WTC11 (cell line): ENCODE results near the gene PRTN3.

ENCODE experiments used
- JUN ChIP-seq: sonication (generic); formaldehyde crosslinking; IDR thresholded peaks from 2 replicates; pipeline ENCODE4 v1.8.0; 2023; ENCODE audit warnings: mild to moderate bottlenecking, missing genetic modification reagents
- MYBL2 ChIP-seq: sonication (generic); formaldehyde crosslinking; IDR thresholded peaks from 2 replicates; pipeline ENCODE4 v1.8.1; 2023; ENCODE audit warnings: mild to moderate bottlenecking, moderate library complexity, missing genetic modification reagents
- NFYB ChIP-seq: sonication (generic); formaldehyde crosslinking; conservative IDR thresholded peaks from 2 replicates; pipeline ENCODE4 v1.8.0; 2022; ENCODE audit warnings: low read depth, missing genetic modification reagents
- TEAD4 ChIP-seq: sonication (generic); formaldehyde crosslinking; IDR thresholded peaks from 2 replicates; pipeline ENCODE4 v1.8.0; 2022; ENCODE audit warnings: mild to moderate bottlenecking, missing genetic modification reagents
- TF ChIP-seq, protein P1 (sequence below): fragments of 200-600 bp; IDR thresholded peaks from 2 replicates; pipeline ENCODE4 v1.8.0; 2022; ENCODE audit warnings: antibody characterized with exemption
- TF ChIP-seq, protein P2 (sequence below): sonication (generic); formaldehyde crosslinking; IDR thresholded peaks from 2 replicates; pipeline ENCODE4 v1.8.0; 2022; ENCODE audit warnings: mild to moderate bottlenecking, missing genetic modification reagents
- TF ChIP-seq, protein P3 (sequence below): fragments of 250-450 bp; sonication (Bioruptor Pico); IDR thresholded peaks from 2 replicates; pipeline ENCODE4 v1.9.0; 2021; ENCODE audit warnings: moderate library complexity, mild to moderate bottlenecking, inconsistent platforms, borderline replicate concordance
- TF ChIP-seq, protein P4 (sequence below): sonication (generic); formaldehyde crosslinking; IDR thresholded peaks from 2 replicates; pipeline ENCODE4 v1.8.0; 2022; ENCODE audit warnings: mild to moderate bottlenecking, missing genetic modification reagents
- TF ChIP-seq, protein P5 (sequence below): sonication (generic); formaldehyde crosslinking; IDR thresholded peaks from 2 replicates; pipeline ENCODE4 v1.8.1; 2022; ENCODE audit warnings: mild to moderate bottlenecking, moderate library complexity, missing genetic modification reagents
- TF ChIP-seq, protein P6 (sequence below): sonication (generic); formaldehyde crosslinking; IDR thresholded peaks from 2 replicates; pipeline ENCODE4 v1.8.1; 2023; ENCODE audit warnings: mild to moderate bottlenecking, missing genetic modification reagents, borderline replicate concordance
- TF ChIP-seq, protein P7 (sequence below): sonication (generic); formaldehyde crosslinking; conservative IDR thresholded peaks from 2 replicates; pipeline ENCODE4 v1.8.1; 2022; ENCODE audit warnings: mild to moderate bottlenecking, missing genetic modification reagents

DNA sequence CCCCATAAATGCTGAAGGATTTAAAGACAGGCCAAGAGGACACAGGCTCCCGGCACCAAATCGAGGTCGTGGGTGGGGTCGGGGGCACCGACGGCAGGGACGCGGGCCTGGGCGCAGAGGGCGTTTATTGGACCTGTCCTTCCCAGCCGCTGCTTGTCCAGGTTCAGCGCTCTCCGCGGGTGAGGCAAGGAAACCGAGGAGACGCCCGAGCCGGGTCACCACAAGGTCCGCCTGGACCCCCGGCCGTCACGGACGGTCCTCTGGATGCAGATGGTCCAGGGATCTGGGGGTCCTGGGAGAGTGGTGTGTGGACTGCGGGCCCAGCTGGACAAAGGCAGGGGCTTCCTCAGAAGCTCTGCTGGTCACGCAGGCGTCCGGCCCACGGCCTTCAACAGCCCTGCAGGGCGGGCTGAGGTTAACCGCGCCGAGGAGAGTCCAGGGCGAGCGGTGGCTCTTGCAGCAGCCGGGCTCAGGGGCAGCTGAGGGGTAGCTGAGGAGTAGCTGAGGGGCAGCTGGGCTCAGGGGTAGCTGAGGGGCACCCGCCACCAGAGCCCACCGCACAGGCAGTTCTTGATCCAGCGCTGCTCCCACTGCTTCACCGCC is 27.2 kb downstream of the PRTN3 start:
- TF ChIP-seq, protein P1, sequence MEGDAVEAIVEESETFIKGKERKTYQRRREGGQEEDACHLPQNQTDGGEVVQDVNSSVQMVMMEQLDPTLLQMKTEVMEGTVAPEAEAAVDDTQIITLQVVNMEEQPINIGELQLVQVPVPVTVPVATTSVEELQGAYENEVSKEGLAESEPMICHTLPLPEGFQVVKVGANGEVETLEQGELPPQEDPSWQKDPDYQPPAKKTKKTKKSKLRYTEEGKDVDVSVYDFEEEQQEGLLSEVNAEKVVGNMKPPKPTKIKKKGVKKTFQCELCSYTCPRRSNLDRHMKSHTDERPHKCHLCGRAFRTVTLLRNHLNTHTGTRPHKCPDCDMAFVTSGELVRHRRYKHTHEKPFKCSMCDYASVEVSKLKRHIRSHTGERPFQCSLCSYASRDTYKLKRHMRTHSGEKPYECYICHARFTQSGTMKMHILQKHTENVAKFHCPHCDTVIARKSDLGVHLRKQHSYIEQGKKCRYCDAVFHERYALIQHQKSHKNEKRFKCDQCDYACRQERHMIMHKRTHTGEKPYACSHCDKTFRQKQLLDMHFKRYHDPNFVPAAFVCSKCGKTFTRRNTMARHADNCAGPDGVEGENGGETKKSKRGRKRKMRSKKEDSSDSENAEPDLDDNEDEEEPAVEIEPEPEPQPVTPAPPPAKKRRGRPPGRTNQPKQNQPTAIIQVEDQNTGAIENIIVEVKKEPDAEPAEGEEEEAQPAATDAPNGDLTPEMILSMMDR = no peak
- TF ChIP-seq, protein P2, sequence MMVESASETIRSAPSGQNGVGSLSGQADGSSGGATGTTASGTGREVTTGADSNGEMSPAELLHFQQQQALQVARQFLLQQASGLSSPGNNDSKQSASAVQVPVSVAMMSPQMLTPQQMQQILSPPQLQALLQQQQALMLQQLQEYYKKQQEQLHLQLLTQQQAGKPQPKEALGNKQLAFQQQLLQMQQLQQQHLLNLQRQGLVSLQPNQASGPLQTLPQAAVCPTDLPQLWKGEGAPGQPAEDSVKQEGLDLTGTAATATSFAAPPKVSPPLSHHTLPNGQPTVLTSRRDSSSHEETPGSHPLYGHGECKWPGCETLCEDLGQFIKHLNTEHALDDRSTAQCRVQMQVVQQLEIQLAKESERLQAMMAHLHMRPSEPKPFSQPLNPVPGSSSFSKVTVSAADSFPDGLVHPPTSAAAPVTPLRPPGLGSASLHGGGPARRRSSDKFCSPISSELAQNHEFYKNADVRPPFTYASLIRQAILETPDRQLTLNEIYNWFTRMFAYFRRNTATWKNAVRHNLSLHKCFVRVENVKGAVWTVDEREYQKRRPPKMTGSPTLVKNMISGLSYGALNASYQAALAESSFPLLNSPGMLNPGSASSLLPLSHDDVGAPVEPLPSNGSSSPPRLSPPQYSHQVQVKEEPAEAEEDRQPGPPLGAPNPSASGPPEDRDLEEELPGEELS (CRISPR knock-in tag) = no peak
- TF ChIP-seq, protein P3, sequence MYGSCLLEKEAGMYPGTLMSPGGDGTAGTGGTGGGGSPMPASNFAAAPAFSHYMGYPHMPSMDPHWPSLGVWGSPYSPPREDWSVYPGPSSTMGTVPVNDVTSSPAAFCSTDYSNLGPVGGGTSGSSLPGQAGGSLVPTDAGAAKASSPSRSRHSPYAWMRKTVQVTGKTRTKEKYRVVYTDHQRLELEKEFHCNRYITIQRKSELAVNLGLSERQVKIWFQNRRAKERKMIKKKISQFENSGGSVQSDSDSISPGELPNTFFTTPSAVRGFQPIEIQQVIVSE (CRISPR knock-in tag) = no peak
- TF ChIP-seq MYBL2 (CRISPR knock-in tag) (no peak), TEAD4 (CRISPR knock-in tag) (no peak), NFYB (CRISPR knock-in tag) (no peak), JUN (CRISPR knock-in tag) (no peak)
- TF ChIP-seq, protein P4, sequence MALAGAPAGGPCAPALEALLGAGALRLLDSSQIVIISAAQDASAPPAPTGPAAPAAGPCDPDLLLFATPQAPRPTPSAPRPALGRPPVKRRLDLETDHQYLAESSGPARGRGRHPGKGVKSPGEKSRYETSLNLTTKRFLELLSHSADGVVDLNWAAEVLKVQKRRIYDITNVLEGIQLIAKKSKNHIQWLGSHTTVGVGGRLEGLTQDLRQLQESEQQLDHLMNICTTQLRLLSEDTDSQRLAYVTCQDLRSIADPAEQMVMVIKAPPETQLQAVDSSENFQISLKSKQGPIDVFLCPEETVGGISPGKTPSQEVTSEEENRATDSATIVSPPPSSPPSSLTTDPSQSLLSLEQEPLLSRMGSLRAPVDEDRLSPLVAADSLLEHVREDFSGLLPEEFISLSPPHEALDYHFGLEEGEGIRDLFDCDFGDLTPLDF (CRISPR knock-in tag) = no peak
- TF ChIP-seq, protein P5, sequence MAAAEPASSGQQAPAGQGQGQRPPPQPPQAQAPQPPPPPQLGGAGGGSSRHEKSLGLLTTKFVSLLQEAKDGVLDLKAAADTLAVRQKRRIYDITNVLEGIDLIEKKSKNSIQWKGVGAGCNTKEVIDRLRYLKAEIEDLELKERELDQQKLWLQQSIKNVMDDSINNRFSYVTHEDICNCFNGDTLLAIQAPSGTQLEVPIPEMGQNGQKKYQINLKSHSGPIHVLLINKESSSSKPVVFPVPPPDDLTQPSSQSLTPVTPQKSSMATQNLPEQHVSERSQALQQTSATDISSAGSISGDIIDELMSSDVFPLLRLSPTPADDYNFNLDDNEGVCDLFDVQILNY (CRISPR knock-in tag) = no peak
- TF ChIP-seq, protein P6, sequence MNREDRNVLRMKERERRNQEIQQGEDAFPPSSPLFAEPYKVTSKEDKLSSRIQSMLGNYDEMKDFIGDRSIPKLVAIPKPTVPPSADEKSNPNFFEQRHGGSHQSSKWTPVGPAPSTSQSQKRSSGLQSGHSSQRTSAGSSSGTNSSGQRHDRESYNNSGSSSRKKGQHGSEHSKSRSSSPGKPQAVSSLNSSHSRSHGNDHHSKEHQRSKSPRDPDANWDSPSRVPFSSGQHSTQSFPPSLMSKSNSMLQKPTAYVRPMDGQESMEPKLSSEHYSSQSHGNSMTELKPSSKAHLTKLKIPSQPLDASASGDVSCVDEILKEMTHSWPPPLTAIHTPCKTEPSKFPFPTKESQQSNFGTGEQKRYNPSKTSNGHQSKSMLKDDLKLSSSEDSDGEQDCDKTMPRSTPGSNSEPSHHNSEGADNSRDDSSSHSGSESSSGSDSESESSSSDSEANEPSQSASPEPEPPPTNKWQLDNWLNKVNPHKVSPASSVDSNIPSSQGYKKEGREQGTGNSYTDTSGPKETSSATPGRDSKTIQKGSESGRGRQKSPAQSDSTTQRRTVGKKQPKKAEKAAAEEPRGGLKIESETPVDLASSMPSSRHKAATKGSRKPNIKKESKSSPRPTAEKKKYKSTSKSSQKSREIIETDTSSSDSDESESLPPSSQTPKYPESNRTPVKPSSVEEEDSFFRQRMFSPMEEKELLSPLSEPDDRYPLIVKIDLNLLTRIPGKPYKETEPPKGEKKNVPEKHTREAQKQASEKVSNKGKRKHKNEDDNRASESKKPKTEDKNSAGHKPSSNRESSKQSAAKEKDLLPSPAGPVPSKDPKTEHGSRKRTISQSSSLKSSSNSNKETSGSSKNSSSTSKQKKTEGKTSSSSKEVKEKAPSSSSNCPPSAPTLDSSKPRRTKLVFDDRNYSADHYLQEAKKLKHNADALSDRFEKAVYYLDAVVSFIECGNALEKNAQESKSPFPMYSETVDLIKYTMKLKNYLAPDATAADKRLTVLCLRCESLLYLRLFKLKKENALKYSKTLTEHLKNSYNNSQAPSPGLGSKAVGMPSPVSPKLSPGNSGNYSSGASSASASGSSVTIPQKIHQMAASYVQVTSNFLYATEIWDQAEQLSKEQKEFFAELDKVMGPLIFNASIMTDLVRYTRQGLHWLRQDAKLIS (CRISPR knock-in tag) = no peak
- TF ChIP-seq, protein P7, sequence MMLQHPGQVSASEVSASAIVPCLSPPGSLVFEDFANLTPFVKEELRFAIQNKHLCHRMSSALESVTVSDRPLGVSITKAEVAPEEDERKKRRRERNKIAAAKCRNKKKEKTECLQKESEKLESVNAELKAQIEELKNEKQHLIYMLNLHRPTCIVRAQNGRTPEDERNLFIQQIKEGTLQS (CRISPR knock-in tag) = no peak
